ENCODE results near the gene SPTLC1. TPM values are rescaled to one million over a fixed set of nuclear protein-coding genes. Genes with fewer than 3 reads are reported as not detected.
"Not testable (repeated sequence)": the region's sequence is repeated elsewhere in the genome, so short reads cannot be mapped to it uniquely, and the experiment has no call there.

SPTLC1 gene
- total RNA-seq, 2 donors from 2014 or later, result 67.7 to 69.1 TPM

- Mint-ChIP-seq H3K9me3 (no peaks in the 10 kb centered on the region), H3K27ac (peak overlapping the region in 1 of 2 donors; percentile 15), H3K27me3 (peaks cover 19 to 23% of the 10 kb centered on the region in 2 donors), H3K4me1 (ENCODE audit: low read depth in 2 of 2) (peaks cover 12 to 20% of the 10 kb centered on the region in 2 donors), H3K36me3 (peaks cover 10% of the 10 kb centered on the region), H3K4me3 (peak overlapping the region; percentile 38)
- DNase-seq (ENCODE audit: low spot score) (peak; percentile 83), ATAC-seq (peak; percentile 85)
Measured at GRCh38 chr9:92133949-92134604, 18.9 kb upstream of the SPTLC1 start.

GRCh38 chr9:92132913-92133312 is 17.7 kb upstream of the SPTLC1 start:
- H3K36me3 Mint-ChIP-seq; H3K9me3 Mint-ChIP-seq; ATAC-seq; DNase-seq (ENCODE audit: low spot score): not testable (repeated sequence)
- H3K4me3 Mint-ChIP-seq, result peak overlapping the region; percentile 30
- H3K27ac Mint-ChIP-seq, result peak overlapping the region in 1 of 2 donors; percentile 27
- peaks cover 20 to 23% of the 10 kb centered on the region in 2 donors for H3K27me3 Mint-ChIP-seq
- H3K4me1 Mint-ChIP-seq (ENCODE audit: low read depth in 2 of 2), result peaks cover 12 to 20% of the 10 kb centered on the region in 2 donors

GRCh38 chr9:92132501-92132900 is 17.3 kb upstream of the SPTLC1 start:
- H3K36me3 Mint-ChIP-seq, result peaks cover 10% of the 10 kb centered on the region
- H3K4me3 Mint-ChIP-seq, result no peak overlapping the region
- ATAC-seq (no peak), DNase-seq (ENCODE audit: low spot score) (no peak)
- peaks cover 12 to 20% of the 10 kb centered on the region in 2 donors for H3K4me1 Mint-ChIP-seq (ENCODE audit: low read depth in 2 of 2)
- H3K27ac Mint-ChIP-seq, result peak overlapping the region in 1 of 2 donors; percentile 27
- peaks cover 20 to 23% of the 10 kb centered on the region in 2 donors for H3K27me3 Mint-ChIP-seq
- no peaks in the 10 kb centered on the region for H3K9me3 Mint-ChIP-seq

- Mint-ChIP-seq H3K4me1 (ENCODE audit: low read depth in 2 of 2) (no peaks in the 10 kb centered on the region), H3K27ac (no peak overlapping the region), H3K36me3 (no peaks in the 10 kb centered on the region), H3K4me3 (no peak overlapping the region), H3K9me3 (no peaks in the 10 kb centered on the region), H3K27me3 (peaks cover 9 to 18% of the 10 kb centered on the region in 2 donors)
- no peak for DNase-seq (ENCODE audit: low spot score)
- ATAC-seq, result no peak
Measured at GRCh38 chr9:92122800-92123199, 7.6 kb upstream of the SPTLC1 start.

DNA sequence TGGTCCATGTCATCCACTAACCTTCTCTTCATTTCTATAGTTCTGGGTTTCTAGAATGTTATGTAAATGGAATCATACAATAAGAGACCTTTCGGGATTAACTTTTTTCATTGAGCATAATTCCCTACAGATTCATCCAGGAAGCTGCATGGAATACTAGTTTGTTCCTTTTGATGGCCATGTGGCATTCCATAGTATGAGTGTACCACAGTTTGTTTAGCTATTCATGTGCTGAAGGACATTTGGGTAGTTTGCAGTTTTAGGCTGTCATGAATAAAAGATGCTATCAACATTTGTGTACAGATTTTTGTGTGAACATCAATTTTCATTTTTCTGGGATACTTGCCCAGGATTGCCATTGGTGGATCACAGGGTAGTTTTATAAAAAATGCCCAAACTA is 6.8 kb upstream of the SPTLC1 start:
- Mint-ChIP-seq H3K27ac (no peak overlapping the region), H3K4me3 (no peak overlapping the region), H3K27me3 (peaks cover 9 to 18% of the 10 kb centered on the region in 2 donors), H3K9me3 (no peaks in the 10 kb centered on the region), H3K4me1 (ENCODE audit: low read depth in 2 of 2) (no peaks in the 10 kb centered on the region), H3K36me3 (no peaks in the 10 kb centered on the region)
- no peak for ATAC-seq
- DNase-seq (ENCODE audit: low spot score), result no peak

DNA sequence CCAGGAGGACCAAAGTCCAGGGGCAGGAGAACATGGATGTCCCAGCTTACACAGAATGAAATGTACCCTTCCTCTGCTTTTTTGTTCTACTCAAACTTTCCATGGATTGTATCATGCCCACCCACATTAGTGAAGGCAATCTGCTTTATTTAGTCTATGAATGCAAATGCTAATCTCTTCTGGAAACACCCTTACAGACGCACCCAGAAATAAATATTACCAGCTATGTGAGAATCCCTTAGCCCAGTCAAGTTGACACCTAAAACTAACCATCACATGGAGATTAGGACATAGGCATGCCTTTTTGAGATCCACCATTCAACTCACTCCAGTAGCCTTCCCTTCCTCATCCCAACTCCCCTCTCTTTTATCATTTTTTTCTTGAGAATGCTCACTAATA is 6.1 kb upstream of the SPTLC1 start:
- no peak overlapping the region for H3K4me3 Mint-ChIP-seq
- H3K27me3 Mint-ChIP-seq, result peaks cover 9 to 18% of the 10 kb centered on the region in 2 donors
- ATAC-seq (no peak), DNase-seq (ENCODE audit: low spot score) (no peak)
- no peaks in the 10 kb centered on the region for H3K9me3 Mint-ChIP-seq
- no peaks in the 10 kb centered on the region for H3K36me3 Mint-ChIP-seq
- H3K4me1 Mint-ChIP-seq (ENCODE audit: low read depth in 2 of 2), result no peaks in the 10 kb centered on the region
- no peak overlapping the region for H3K27ac Mint-ChIP-seq

DNA sequence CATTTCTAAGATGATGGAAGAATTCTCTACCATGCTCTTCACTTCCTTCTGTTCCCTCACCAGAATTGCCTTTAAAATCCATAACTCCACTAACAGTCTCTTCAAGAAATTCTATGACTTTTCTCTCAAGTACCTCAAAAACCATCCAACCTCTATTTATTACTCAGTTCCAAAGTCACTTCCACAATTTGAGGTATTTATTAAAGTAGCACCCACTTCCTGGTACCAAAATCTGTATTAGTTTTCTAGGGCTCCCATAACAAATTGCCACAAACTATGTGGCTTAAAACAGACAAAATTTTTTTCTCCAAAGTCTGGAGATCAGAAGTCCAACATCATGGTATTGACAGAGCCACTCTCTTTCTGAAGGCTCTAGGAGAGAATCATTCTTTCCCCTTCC is 4.9 kb upstream of the SPTLC1 start:
- no peak overlapping the region for H3K4me3 Mint-ChIP-seq

GRCh38 chr9:92119586-92119985 is 4.4 kb upstream of the SPTLC1 start:
- no peak overlapping the region for H3K27ac Mint-ChIP-seq
- H3K36me3 Mint-ChIP-seq, result no peaks in the 10 kb centered on the region
- no peaks in the 10 kb centered on the region for H3K4me1 Mint-ChIP-seq (ENCODE audit: low read depth in 2 of 2)
- no peak overlapping the region for H3K4me3 Mint-ChIP-seq
- DNase-seq (ENCODE audit: low spot score) (no peak), ATAC-seq (no peak)
- peaks cover 9 to 18% of the 10 kb centered on the region in 2 donors for H3K27me3 Mint-ChIP-seq
- no peaks in the 10 kb centered on the region for H3K9me3 Mint-ChIP-seq

More for the DNA sequence above, 4.9 kb upstream of the SPTLC1 start:
- no peak overlapping the region for H3K27ac Mint-ChIP-seq
- no peak for ATAC-seq
- peaks cover 9 to 18% of the 10 kb centered on the region in 2 donors for H3K27me3 Mint-ChIP-seq
- DNase-seq (ENCODE audit: low spot score), result no peak
- no peaks in the 10 kb centered on the region for H3K4me1 Mint-ChIP-seq (ENCODE audit: low read depth in 2 of 2)
- no peaks in the 10 kb centered on the region for H3K36me3 Mint-ChIP-seq
- H3K9me3 Mint-ChIP-seq, result no peaks in the 10 kb centered on the region

GRCh38 chr9:92108122-92108521 is 7.1 kb downstream of the SPTLC1 start:
- Mint-ChIP-seq H3K36me3 (peaks cover 35% of the 10 kb centered on the region), H3K27me3 (no peaks in the 10 kb centered on the region), H3K4me1 (ENCODE audit: low read depth in 2 of 2) (peaks cover 20 to 28% of the 10 kb centered on the region in 2 donors), H3K9me3 (no peaks in the 10 kb centered on the region), H3K27ac (no peak overlapping the region), H3K4me3 (no peak overlapping the region)
- ATAC-seq (no peak), DNase-seq (ENCODE audit: low spot score) (no peak)

GRCh38 chr9:92105446-92106225 is 9.6 kb downstream of the SPTLC1 start:
- not testable (repeated sequence) for H3K27ac Mint-ChIP-seq; H3K4me3 Mint-ChIP-seq; H3K9me3 Mint-ChIP-seq; ATAC-seq; DNase-seq (ENCODE audit: low spot score); H3K27me3 Mint-ChIP-seq
- Mint-ChIP-seq H3K4me1 (ENCODE audit: low read depth in 2 of 2) (peaks cover 4 to 17% of the 10 kb centered on the region in 2 donors), H3K36me3 (peaks cover 19% of the 10 kb centered on the region)

- not testable (repeated sequence) for DNase-seq (ENCODE audit: low spot score); H3K27me3 Mint-ChIP-seq; H3K27ac Mint-ChIP-seq; H3K9me3 Mint-ChIP-seq; ATAC-seq; H3K4me3 Mint-ChIP-seq
- H3K4me1 Mint-ChIP-seq (ENCODE audit: low read depth in 2 of 2), result peaks cover 13 to 20% of the 10 kb centered on the region in 2 donors
- peaks cover 18% of the 10 kb centered on the region for H3K36me3 Mint-ChIP-seq
Measured at GRCh38 chr9:92103601-92104000, 11.6 kb downstream of the SPTLC1 start.

DNA sequence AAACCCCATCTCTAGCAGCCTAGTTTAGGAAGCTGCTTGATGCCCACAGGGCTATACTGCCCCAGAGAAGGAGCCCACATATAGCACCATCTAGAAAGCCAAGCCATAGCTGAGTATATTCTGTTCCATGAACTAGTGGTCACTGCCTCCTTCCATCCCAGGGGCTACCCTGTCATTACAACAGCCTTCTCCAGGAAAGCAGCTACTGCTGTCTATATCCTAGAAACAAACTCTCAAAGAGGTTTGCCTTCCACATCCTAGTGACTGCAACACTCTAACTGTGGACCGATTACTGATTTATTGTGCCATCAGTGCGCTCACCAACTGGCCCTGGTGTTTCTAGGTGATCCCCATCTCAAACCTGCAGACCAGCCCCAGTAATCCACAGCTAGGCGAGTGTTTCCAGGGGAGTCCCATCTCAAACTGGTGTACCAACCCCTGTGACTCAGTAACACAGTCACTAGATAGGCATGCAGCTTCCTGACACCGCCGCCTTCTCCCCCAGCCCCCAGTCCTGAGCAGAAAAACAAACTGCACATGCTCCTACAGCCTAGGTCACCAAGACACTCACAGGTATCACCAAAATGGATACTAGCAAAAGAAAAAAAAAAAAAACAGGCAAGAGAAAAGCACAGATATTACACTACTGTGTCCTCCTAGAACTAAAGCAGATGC is 14.8 kb downstream of the SPTLC1 start:
- no peaks in the 10 kb centered on the region for H3K27me3 Mint-ChIP-seq
- DNase-seq (ENCODE audit: low spot score) (no peak), ATAC-seq (no peak)
- no peak overlapping the region for H3K4me3 Mint-ChIP-seq
- H3K4me1 Mint-ChIP-seq (ENCODE audit: low read depth in 2 of 2), result peaks cover 29 to 30% of the 10 kb centered on the region in 2 donors
- H3K9me3 Mint-ChIP-seq, result no peaks in the 10 kb centered on the region
- H3K36me3 Mint-ChIP-seq, result peaks cover 5% of the 10 kb centered on the region
- H3K27ac Mint-ChIP-seq, result no peak overlapping the region

GRCh38 chr9:92098638-92099037 is 16.6 kb downstream of the SPTLC1 start:
- Mint-ChIP-seq H3K36me3 (peaks cover 5% of the 10 kb centered on the region), H3K4me3 (peak overlapping the region; percentile 53)

More at GRCh38 chr9:92098638-92099037, 16.6 kb downstream of the SPTLC1 start:
- Mint-ChIP-seq H3K4me1 (ENCODE audit: low read depth in 2 of 2) (peaks cover 44% of the 10 kb centered on the region in 2 donors), H3K9me3 (no peaks in the 10 kb centered on the region), H3K27ac (peak overlapping the region; percentile 84 to 86), H3K27me3 (no peaks in the 10 kb centered on the region)
- ATAC-seq (peak; percentile 58 to 59), DNase-seq (ENCODE audit: low spot score) (no peak)

Data from natural killer cell treated with Interleukin-12 subunit alpha and Interleukin-12 subunit beta and Interleukin-15 and Interleukin-18, amount 100 ng/mL, for 72 hours (primary cell).